Ovary (tissue), 3 donors: ENCODE data around the gene ATL3.

Experiments
- CTCF ChIP-seq, 3 donors: fragments of 450-650 bp in 2 of 3; fragments of 200-600 bp in 1 of 3; IDR thresholded peaks; one replicate each; pipeline versions ENCODE4 v1.5.1 to v1.8.0; 2016 to 2022; ENCODE audit warnings: antibody characterized with exemption in 3 of 3, mild to moderate bottlenecking in 1 of 3
- EP300 ChIP-seq: sonication (generic); formaldehyde crosslinking; IDR thresholded peaks from one replicate; pipeline ENCODE4 v1.6.1; 2017; ENCODE audit warnings: antibody characterized with exemption
- POLR2A ChIP-seq: fragments of 450-650 bp; IDR thresholded peaks from one replicate; pipeline ENCODE4 v1.6.1; 2017; ENCODE audit warnings: antibody characterized with exemption, mild to moderate bottlenecking, moderate library complexity
- donor health status: DM: no; HTN: no; CAD: no.

- TF ChIP-seq POLR2A, result no peak
- TF ChIP-seq CTCF (IDR thresholded peaks at IDR 0.05), result no peak
- TF ChIP-seq EP300, result no peak
These were observed 23.4 kb upstream of the ATL3 start for GRCh38 chr11:63694596-63694995.
